Epithelial cell of esophagus (primary cell): ENCODE measurements around the gene HDAC9.

ENCODE experiments used
- DNase-seq: peaks from one replicate; pipeline ENCODE4 v3.0.0; 2010; ENCODE audit warnings: low read depth
- H3K4me3 ChIP-seq: 2 replicates; pipeline ENCODE4 v1.5.1; 2011; ENCODE audit warnings: mild to moderate bottlenecking, low read length, control low read depth
- TF ChIP-seq, protein P1 (sequence below): IDR thresholded peaks from 2 replicates; pipeline ENCODE4 v1.5.1; 2011; ENCODE audit warnings: low read depth, mild to moderate bottlenecking, low read length, control low read depth, inconsistent platforms; ENCODE audit not compliant: insufficient read depth; ENCODE audit errors: missing control alignments

The HDAC9 gene

DNA sequence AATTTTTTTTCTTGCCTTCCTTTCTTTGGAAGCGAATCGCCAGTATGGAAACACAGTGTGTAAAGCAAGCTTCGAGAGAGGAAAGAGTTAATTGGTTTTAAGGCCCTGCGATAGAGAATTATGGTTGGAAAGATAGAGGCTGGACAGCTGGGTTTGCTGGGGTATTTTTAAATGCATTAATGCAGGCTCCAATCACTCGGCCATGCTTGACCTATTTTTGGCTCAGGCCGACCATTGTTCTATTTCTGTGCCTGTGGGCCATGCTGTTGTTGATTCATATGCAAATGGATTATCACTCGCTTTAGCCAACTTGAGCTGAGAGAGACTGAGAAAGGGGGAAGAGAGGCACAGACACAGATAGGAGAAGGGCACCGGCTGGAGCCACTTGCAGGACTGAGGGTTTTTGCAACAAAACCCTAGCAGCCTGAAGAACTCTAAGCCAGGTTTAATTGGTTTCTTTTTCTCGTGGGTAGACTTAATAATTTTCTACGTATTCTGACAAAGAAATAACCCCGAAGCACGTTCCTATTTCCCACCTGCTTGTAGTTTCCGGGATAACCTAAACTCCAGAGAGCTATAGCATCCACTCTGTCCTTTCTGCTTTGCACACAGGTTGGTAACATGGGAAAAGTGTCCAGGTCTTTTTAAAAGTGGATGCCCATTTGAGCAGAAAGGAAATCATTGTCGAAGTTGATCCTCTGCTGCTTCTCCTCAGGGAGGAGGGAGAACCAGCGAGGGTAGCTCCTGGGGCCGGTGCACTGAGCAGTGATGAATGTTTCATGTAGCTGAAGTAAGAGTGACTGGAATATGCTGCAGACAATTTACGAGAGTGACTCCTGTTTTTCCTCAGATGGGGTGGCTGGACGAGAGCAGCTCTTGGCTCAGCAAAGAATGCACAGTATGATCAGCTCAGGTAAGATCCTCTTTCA, at the start of gene HDAC9:
TSS of gene HDAC9 (plus strand) at position 338 of the 929 bp plus-strand sequence. CDS start at position 892, 554 bp downstream.
- peak; percentile 58 for DNase-seq
- TF ChIP-seq, protein P1, sequence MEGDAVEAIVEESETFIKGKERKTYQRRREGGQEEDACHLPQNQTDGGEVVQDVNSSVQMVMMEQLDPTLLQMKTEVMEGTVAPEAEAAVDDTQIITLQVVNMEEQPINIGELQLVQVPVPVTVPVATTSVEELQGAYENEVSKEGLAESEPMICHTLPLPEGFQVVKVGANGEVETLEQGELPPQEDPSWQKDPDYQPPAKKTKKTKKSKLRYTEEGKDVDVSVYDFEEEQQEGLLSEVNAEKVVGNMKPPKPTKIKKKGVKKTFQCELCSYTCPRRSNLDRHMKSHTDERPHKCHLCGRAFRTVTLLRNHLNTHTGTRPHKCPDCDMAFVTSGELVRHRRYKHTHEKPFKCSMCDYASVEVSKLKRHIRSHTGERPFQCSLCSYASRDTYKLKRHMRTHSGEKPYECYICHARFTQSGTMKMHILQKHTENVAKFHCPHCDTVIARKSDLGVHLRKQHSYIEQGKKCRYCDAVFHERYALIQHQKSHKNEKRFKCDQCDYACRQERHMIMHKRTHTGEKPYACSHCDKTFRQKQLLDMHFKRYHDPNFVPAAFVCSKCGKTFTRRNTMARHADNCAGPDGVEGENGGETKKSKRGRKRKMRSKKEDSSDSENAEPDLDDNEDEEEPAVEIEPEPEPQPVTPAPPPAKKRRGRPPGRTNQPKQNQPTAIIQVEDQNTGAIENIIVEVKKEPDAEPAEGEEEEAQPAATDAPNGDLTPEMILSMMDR, result no peak
- peak within 1 kb of the TSS; percentile 15 for H3K4me3 ChIP-seq

DNA sequence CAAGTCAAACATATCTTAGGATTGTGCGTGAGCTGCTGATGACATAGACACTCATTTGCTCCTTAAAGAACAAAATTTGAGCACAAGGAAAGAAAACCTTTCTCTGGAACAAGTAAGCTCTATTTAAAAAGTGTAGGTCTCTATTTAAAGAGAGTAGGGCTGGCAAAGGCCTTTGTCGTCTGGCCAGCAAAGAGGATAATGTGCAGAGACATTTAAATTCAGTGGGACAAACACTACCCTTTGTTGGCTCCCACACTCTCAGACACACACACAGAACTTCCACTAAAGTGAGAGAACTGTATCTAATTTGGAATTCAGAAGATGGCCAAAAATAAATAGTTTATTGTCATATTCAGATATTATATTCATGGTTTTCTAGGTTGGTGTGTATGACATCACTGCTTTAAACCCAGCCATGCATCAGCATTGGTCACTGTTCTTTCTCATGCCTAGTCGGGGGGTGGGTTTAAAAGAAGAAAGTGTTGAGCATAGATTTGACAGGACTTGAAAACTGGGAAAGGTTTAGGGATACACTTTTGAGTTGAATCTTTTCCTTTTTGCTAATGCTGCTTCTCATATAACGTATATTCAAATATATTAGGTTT, 49.5 kb upstream of the HDAC9 start:
- TF ChIP-seq, protein P1, result no peak
- no peak overlapping the region for H3K4me3 ChIP-seq
- no peak for DNase-seq

DNA sequence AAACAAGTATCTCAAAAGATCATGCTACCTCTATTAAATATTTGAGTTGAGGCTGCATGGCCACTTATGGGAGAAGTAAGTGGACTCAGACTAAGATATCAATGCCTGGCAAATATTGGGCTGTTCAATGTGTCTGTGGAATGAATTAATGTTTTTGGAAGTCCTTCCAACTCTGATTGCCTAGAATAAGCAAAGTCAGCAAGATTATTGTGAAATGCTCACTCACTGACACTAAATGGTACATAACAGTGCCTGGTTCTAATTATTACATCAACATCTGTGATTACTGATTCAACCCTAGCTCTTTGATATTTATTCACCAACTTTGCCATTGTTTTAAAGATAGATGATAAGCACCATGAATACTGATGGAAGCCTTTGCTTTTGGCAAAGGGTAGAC, 45.5 kb upstream of the HDAC9 start:
- no peak overlapping the region for H3K4me3 ChIP-seq
- no peak for DNase-seq
- TF ChIP-seq, protein P1, result no peak

DNA sequence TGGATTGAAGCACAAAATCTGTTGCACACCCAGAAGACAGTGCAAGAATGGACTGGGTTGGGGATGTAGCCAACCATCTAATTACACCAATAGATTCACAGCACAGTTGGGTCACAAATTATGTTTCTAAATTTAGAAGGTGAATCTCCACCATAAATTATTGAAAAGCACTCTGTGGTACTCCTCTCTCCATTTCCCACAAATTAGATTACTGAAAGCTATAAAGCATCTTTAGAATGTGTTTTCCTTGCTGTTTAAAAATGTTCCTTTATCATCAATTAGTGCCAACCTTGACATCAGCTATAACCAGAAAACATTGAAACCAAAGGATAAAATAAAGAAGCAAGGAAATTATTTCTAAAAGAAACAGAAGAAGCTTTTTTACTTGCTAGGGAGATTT, 39.9 kb upstream of the HDAC9 start:
- TF ChIP-seq, protein P1, result no peak
- no peak overlapping the region for H3K4me3 ChIP-seq
- DNase-seq, result no peak

DNA sequence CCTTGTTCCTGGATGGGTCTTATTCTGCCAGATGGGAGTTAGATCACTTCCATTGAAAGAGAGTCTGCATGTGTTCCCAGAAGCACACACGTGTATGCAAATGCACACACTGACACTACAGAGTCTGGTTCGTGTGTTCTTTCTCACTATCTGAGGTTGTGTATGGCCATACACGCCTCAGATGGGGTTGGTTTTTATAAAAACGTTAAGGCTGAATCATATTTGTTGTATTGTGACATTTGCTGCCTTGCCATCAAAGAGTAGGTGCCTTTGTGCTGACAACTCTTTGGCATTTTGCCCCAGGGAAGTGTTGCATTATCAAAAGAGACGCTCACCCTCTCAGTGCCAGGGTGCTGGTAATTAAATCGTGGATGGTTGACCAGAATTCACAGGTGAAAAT, 37.7 kb upstream of the HDAC9 start:
- H3K4me3 ChIP-seq, result no peak overlapping the region
- TF ChIP-seq, protein P1, result no peak
- DNase-seq, result peak; percentile 78

DNA sequence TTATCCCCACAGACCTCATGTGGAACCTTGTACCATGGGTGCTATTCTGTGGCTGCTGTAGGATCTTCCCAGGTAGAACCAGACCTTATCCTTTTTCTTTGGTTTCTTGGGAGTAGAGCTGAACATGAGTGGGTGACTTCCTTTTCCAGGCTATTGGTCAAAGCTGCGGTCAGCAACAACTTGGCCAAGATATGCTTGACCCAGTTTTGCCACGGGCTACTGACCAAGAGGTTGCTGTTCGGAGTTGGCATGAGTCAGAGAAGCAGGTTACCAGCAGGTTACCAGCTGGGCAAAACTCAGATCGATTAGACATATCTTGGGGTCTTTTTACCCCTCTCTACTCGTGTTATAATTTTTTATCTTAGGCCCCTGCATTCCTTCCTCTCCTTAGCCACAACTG, 36.7 kb upstream of the HDAC9 start:
- DNase-seq, result no peak
- TF ChIP-seq, protein P1, result no peak
- H3K4me3 ChIP-seq, result no peak overlapping the region
